HG03025 (cell line): Measurements from ENCODE around the gene ZIC5.

Experiments used
- ATAC-seq: cut with Tn5 transposase; IDR thresholded peaks from one replicate; pipeline ENCODE4 v1.9.1; 2021; ENCODE audit warnings: mild to moderate bottlenecking, moderate library complexity; ENCODE audit not compliant: unreplicated experiment, low FRiP score

The ZIC5 gene

GRCh38 chr13:99988529-99989275, 17.1 kb upstream of the ZIC5 start:
- no peak for ATAC-seq

DNA sequence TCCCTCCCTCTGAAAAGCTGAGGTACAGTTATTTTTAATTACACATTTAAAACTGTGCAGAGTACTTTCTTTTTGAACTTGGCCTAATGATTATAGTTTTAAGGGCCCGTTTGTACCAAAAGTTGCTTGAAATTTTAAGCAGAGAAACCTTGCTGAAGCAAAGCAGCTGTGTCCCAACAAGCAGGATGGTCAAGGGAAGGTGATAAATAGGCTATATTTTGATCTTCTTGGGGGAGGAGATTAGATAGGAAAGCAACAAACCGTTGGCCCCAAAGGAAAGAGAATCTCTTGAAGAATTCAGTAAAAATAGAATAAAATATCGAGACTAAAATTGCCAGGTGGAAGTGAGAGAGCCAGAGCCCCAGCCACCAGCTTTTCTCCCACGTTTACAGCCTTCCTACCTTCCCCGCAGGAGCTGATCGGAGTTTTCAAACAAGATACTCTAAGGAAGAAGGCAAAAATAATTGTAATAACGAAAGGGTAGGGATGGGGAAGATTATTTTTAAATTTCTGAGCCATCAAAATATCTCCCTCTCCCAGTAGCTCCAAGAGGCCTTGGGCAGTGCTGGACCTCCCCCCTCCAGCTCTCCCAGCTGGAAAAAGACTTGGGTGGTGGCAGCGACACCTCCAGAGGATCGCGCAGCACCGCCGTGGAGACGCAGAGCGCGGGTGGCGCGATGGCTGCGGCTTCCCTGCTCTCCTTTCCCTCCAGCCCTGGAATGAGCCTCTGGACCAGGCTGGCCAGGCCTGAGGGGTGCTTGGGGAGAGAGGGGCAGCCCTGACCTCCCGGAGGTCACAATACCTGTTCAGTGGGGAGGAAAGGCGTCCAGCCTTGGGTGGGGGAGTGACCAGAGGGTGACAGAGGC, 15.8 kb upstream of the ZIC5 start:
- ATAC-seq = no peak

DNA sequence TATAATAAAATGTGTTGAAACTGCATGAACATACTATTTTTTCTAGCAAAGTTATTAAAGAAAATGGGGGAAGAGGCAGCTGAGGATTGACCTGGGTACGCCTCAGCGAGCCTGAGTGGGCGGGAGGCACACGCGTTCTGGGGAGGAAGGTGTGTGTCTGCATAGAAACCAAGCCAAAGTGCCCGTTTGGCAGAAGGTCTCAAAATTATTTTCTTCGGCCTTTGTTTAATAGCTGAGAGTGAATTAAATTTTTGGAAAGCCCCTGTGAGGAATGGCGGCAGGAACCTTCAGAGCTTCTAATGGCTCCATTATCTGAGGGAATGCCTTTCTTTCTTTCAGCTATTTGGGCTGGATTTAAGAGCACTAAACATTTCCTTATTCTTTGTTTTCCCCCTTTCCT, 15.2 kb upstream of the ZIC5 start:
- no peak for ATAC-seq

- no peak for ATAC-seq
Measured at GRCh38 chr13:99985886-99986527, 14.4 kb upstream of the ZIC5 start.

DNA sequence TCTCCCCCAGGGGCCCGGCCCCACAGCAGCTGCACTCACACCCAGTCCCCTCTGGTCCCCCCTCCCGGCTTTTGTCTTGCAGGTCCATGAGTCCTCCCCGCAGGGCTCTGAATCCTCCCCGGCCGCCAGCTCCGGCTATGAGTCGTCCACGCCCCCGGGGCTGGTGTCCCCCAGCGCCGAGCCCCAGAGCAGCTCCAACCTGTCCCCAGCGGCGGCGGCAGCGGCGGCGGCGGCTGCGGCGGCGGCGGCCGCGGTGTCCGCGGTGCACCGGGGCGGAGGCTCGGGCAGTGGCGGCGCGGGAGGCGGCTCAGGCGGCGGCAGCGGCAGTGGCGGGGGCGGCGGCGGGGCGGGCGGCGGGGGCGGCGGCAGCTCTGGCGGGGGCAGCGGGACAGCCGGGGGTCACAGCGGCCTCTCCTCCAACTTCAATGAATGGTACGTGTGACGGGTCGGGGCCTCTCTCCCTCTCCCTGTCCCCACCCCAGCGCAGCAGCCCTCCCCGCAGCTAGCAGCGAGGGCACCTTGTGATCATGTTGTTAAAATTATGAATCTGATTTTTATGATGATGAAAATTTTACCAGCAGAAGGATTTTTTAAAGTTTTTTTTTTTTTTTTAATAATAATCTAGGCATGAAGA, 13.8 kb upstream of the ZIC5 start:
- no peak for ATAC-seq

DNA sequence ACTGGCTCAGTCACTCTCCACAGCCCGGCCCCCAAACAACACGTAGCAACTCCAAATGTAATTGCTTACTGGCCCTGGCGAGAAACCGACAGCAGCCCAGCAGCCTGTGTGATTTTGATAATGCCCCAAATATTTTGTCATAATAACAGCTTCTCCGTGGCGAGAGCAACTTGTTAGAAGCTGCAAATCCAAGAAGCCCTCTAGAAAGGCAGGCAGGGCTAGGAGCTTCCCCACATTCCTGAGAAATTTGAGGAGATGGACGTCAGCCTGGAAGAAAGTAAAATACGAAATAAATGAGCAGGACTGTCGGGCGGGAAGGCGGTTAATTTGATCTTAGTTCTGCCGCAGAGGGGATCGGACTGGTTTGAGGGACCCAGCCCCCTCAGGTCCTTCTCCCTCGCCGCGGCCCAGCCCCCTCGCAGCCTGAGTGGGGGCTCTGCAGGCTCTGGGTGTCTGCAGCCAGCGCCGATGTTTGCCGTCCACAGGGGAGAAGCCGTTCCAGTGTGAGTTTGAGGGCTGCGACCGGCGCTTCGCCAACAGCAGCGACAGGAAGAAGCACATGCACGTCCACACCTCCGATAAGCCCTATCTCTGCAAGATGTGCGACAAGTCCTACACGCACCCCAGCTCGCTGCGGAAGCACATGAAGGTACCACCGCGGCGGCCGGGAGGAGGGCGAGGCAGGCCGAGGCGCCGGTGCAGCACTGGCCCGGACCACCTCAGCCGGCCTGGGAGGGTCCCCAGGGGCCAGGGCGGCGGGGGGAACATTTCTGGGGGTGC, 13.1 kb upstream of the ZIC5 start:
- ATAC-seq = no peak

DNA sequence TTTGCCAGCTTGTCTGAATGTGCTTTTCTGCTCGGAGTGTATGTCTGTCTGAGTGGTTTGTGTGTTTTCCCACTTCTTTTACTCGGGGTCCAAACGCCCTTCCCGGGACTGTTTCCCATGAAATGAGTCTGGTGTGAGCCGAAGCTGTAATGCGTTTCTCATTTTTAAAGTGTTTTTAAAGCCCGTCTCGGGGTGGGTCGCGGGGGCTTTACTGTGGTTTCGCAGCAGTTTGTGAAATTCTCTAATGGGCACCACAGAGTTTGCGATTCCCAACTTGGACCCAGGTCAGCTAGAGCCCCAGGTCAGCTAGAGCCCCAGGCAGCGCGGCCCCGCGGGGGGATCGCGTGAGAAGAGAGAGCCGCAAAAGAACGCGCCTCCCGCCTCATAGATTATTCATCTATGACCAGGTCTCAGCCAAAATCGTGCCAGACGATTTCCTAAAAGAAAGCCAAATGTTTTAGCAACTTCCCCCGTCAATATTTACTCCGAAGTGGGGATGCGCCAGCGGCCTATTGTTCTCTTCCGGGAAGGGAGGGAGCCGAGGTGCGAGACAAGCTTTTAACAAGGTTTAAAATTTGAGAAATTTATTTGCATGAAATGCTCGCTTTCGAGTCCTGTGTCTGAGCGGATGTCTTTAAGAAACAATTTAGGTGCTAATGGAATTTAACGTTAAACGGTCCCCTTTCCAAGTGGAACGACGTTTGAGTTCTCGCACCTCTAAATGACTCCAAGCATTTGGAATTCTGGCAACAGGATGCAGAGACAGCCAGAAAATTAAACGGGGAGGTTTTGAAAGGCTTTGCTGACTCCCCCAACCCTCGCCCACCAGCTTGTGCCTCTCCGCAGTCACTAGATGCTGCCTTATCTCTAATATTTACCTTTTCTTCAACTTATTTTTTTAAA, 12.2 kb upstream of the ZIC5 start:
- no peak for ATAC-seq

DNA sequence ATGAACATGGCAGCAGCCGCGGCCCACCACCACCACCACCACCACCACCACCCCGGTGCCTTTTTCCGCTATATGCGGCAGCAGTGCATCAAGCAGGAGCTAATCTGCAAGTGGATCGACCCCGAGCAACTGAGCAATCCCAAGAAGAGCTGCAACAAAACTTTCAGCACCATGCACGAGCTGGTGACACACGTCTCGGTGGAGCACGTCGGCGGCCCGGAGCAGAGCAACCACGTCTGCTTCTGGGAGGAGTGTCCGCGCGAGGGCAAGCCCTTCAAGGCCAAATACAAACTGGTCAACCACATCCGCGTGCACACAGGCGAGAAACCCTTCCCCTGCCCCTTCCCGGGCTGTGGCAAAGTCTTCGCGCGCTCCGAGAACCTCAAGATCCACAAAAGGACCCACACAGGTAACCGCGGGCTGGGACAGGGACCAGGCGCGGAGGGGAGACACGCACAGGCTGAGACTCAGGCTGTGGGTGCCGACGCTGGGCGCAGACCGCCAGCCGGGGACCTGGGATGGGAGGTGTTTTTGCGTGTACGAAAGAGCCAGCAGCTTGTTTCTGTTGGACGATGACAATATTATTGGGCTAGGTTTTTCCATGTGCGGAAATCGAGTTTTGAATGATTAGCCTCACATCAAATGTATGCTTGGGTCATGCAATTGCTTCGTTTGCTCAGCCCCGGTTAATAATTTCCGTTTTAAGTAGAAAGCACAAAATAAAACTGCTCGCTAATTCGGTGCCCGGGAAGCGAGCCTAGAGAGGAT, 11.3 kb upstream of the ZIC5 start:
- no peak for ATAC-seq

DNA sequence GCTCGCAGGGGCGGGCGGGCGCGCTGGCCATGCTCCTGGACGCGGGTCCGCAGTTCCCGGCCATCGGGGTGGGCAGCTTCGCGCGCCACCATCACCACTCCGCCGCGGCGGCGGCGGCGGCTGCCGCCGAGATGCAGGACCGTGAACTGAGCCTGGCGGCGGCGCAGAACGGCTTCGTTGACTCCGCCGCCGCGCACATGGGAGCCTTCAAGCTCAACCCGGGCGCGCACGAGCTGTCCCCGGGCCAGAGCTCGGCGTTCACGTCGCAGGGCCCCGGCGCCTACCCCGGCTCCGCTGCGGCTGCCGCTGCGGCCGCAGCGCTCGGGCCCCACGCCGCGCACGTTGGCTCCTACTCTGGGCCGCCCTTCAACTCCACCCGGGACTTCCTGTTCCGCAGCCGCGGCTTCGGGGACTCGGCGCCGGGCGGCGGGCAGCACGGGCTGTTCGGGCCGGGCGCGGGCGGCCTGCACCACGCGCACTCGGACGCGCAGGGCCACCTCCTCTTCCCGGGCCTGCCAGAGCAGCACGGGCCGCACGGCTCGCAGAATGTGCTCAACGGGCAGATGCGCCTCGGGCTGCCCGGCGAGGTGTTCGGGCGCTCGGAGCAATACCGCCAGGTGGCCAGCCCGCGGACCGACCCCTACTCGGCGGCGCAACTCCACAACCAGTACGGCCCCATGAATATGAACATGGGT, 10.6 kb upstream of the ZIC5 start:
- no peak for ATAC-seq

DNA sequence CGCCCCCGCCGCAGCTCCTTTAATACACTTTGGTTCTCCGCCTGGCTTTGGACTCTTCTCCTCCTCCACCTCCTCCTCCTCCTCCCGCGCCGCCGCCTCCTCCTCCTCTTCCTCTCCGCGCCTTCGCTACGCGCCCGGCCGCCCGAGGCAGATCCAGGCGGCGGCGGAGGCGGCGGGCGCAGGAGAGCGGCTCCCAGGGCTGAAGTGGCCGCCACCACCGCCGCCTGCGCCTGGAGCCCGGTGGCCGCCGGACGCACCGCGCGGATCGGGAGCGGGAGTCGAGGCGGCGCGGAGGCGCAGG, 10.1 kb upstream of the ZIC5 start, which contains the start of gene ZIC2:
ZIC2 (plus strand) TSS at position 50 of the 301 bp plus-strand sequence. CDS start 281 bp downstream, outside the sequence.
- ATAC-seq = no peak

DNA sequence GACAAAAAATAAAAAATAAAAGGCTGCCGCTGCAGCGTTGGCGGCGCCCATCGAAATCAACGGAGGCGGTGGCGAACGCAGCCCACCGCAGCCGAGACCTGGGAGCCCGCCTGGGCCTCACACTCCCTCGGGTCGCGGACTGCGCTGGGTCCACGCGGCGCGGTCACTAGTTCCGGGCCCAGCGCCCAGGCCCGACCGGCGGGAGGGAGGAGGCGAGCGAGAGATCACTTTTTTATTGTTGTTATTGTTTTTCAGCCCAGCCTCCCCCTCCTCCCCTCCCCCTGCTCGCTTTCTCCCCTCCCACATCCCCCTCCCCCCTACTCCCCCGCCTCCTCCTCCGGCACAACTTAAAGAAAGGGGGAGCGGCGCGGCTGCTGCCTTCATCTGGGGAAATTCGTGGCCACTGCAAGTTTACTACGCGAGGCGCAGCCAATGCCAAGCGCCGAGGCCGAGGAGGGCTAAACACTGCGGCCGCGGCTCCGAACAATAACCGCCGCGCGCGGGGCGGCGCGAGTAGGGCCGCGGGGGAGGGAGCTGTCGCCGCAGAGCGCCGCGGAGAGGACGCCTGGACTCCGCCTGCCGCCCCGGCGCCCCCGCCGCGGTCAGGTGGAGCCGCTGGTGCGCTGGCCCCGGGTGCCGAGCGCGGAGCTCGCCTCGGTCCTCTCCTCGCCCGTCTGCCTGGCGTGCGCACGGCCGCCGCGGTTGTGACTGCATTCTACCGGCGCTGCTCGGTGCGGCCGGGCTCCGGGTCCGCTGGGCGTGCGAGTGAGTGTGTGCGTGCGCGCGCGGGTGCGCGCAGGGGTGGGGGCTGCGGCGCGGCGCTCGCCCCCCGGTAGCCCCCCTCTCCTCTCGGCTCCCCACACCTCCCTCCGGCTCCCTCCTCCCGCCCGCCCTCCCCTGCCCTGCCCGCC, 9.5 kb upstream of the ZIC5 start:
- ATAC-seq = no peak

GRCh38 chr13:99980201-99980823, 8.7 kb upstream of the ZIC5 start:
- ATAC-seq = no peak

DNA sequence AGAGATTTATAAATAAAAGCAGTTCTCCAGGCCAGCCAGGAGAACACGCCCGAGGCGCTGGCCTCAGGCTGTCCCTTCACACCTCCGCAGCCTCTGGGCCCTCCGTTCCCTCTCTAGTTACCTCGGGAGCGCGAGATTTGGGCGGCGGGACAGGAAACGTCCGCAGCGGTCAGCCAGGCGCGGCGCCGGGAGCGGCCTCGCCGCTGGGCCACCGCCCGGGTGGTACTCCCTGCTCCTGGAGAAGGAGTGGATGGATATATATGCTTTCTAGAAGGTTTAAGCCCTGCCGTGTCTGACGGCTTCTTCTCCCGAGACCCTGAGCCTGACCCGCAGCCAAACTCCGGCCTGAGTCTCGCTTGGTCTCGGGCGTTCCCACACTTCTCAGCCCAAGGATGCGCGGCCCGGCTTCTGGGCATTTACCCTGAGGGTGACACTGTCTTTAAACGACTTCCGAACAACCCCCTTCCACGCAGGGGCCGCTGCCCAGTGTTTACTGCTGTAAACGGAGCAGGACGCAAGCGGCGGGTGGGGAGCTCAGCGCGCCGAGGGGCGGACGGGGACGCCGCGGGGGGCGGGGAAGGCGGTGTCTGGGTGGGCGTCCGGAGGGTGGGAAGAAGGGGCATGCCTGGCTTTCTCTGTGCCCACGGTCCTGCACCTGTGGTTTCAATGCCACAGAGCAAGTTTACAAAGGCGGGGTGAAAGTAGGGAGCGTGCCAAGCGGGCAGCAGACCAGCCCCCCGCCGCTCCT, 8.1 kb upstream of the ZIC5 start:
- no peak for ATAC-seq

- no peak for ATAC-seq
Measured at GRCh38 chr13:99978799-99979452, 7.4 kb upstream of the ZIC5 start.
